GM18519 (cell line): Measurements from ENCODE around the gene HTT.

Source experiments
- ATAC-seq: cut with Tn5 transposase; IDR thresholded peaks from one replicate; pipeline ENCODE4 v1.9.1; 2021; ENCODE audit warnings: mild to moderate bottlenecking, moderate library complexity; ENCODE audit not compliant: unreplicated experiment, low FRiP score

The HTT gene

GRCh38 chr4:3196670-3197359 lies 122.3 kb downstream of the HTT start:
- no peak for ATAC-seq

GRCh38 chr4:3197366-3198105 lies 123.1 kb downstream of the HTT start:
- no peak for ATAC-seq

- no peak for ATAC-seq
These were observed 124.4 kb downstream of the HTT start for GRCh38 chr4:3198906-3199305.

GRCh38 chr4:3199653-3200422 lies 125.4 kb downstream of the HTT start:
- ATAC-seq, result no peak

GRCh38 chr4:3200423-3201090 lies 126.1 kb downstream of the HTT start:
- no peak for ATAC-seq

- no peak for ATAC-seq
These were observed 127.5 kb downstream of the HTT start for GRCh38 chr4:3201718-3202702.

GRCh38 chr4:3202836-3203820 lies 128.6 kb downstream of the HTT start:
- ATAC-seq, result no peak

- no peak for ATAC-seq
These were observed 129.5 kb downstream of the HTT start for GRCh38 chr4:3203971-3204431.

- no peak for ATAC-seq
These were observed 131.5 kb downstream of the HTT start for GRCh38 chr4:3205995-3206394.

GRCh38 chr4:3206439-3207100 lies 132.1 kb downstream of the HTT start:
- no peak for ATAC-seq

GRCh38 chr4:3207531-3208037 lies 133.1 kb downstream of the HTT start:
- no peak for ATAC-seq

- ATAC-seq, result no peak
These were observed 134.3 kb downstream of the HTT start for GRCh38 chr4:3208826-3209225.

GRCh38 chr4:3209551-3210325 lies 135.3 kb downstream of the HTT start:
- no peak for ATAC-seq

GRCh38 chr4:3210467-3210866 lies 136.0 kb downstream of the HTT start:
- no peak for ATAC-seq

GRCh38 chr4:3211866-3212265 lies 137.4 kb downstream of the HTT start:
- no peak for ATAC-seq

GRCh38 chr4:3212391-3213105 lies 138.1 kb downstream of the HTT start:
- ATAC-seq, result no peak
